Neural crest cell (in vitro differentiated cells): Measurements from ENCODE around the gene SGTA. TPM values are rescaled to one million over a fixed set of nuclear protein-coding genes. Genes with fewer than 3 reads are reported as not detected.

Experiments used
- DNase-seq: peaks from one replicate; pipeline ENCODE4 v3.0.0; 2021; ENCODE audit warnings: low read depth, mixed read lengths, low spot score
- H3K27ac Mint-ChIP-seq: one replicate; pipeline ENCODE4 v1.8.0; 2021; ENCODE audit warnings: mild to moderate bottlenecking, mixed read lengths; ENCODE audit not compliant: unreplicated experiment
- H3K27me3 Mint-ChIP-seq: 2 replicates; pipeline ENCODE4 v1.8.0; 2021; ENCODE audit warnings: low read depth, mild to moderate bottlenecking, mixed read lengths
- H3K36me3 Mint-ChIP-seq: 2 replicates; pipeline ENCODE4 v1.8.0; 2021; ENCODE audit warnings: low read depth, mild to moderate bottlenecking, mixed read lengths
- H3K4me1 Mint-ChIP-seq: 2 replicates; pipeline ENCODE4 v1.8.0; 2021; ENCODE audit warnings: mixed read lengths
- H3K4me3 Mint-ChIP-seq: one replicate; pipeline ENCODE4 v1.8.0; 2021; ENCODE audit warnings: mild to moderate bottlenecking, mixed read lengths
- H3K9me3 Mint-ChIP-seq: 2 replicates; pipeline ENCODE4 v1.8.0; 2021; ENCODE audit warnings: mixed read lengths
- CTCF ChIP-seq: fragments of 200-600 bp; sonication (generic); conservative IDR thresholded peaks from 2 replicates; pipeline ENCODE4 v1.5.0; 2021; ENCODE audit warnings: antibody characterized with exemption, mild to moderate bottlenecking
- total RNA-seq: library from RNA; stranded (reverse); gene quantifications from 2 replicates; pipeline ENCODE4 v1.2.1, GENCODE V29; 2021

Gene SGTA
- total RNA-seq, 1 donor from 2014 or later: 89.9 TPM

GRCh38 chr19:2735374-2735773, 47.7 kb downstream of the SGTA start:
- Mint-ChIP-seq H3K36me3 (peaks cover 9% of the 10 kb centered on the region), H3K9me3 (no peaks in the 10 kb centered on the region), H3K27ac (no peak overlapping the region), H3K27me3 (peaks cover 5% of the 10 kb centered on the region), H3K4me1 (peaks cover 13% of the 10 kb centered on the region), H3K4me3 (no peak overlapping the region)
- no peak for DNase-seq
- TF ChIP-seq CTCF: no peak

GRCh38 chr19:2734589-2735288, 48.3 kb downstream of the SGTA start:
- Mint-ChIP-seq H3K36me3 (peaks cover 9% of the 10 kb centered on the region), H3K9me3 (no peaks in the 10 kb centered on the region), H3K4me3 (no peak overlapping the region), H3K4me1 (peaks cover 9% of the 10 kb centered on the region), H3K27ac (no peak overlapping the region), H3K27me3 (no peaks in the 10 kb centered on the region)
- TF ChIP-seq CTCF: no peak
- no peak for DNase-seq

- DNase-seq: no peak
- Mint-ChIP-seq H3K27me3 (no peaks in the 10 kb centered on the region), H3K9me3 (no peaks in the 10 kb centered on the region), H3K4me3 (peak overlapping the region; percentile 39), H3K36me3 (peaks cover 9% of the 10 kb centered on the region), H3K4me1 (peaks cover 5% of the 10 kb centered on the region), H3K27ac (no peak overlapping the region)
- no peak for TF ChIP-seq CTCF
These were observed 49.0 kb downstream of the SGTA start for GRCh38 chr19:2733930-2734588.

- no peak for TF ChIP-seq CTCF
- no peaks in the 10 kb centered on the region for H3K4me1 Mint-ChIP-seq
- H3K4me3 Mint-ChIP-seq: no peak overlapping the region
- no peak overlapping the region for H3K27ac Mint-ChIP-seq
- no peak for DNase-seq
- peaks cover 9% of the 10 kb centered on the region for H3K36me3 Mint-ChIP-seq
- no peaks in the 10 kb centered on the region for H3K9me3 Mint-ChIP-seq
- peaks cover under 1% of the 10 kb centered on the region for H3K27me3 Mint-ChIP-seq
These were observed 50.2 kb downstream of the SGTA start for GRCh38 chr19:2732883-2733282.

GRCh38 chr19:2732157-2732725, 50.8 kb downstream of the SGTA start:
- no peaks in the 10 kb centered on the region for H3K9me3 Mint-ChIP-seq
- TF ChIP-seq CTCF: no peak
- no peak for DNase-seq

More at GRCh38 chr19:2732157-2732725, 50.8 kb downstream of the SGTA start:
- H3K27me3 Mint-ChIP-seq: peaks cover 7% of the 10 kb centered on the region
- H3K36me3 Mint-ChIP-seq: peaks cover 9% of the 10 kb centered on the region
- H3K27ac Mint-ChIP-seq: no peak overlapping the region
- no peak overlapping the region for H3K4me3 Mint-ChIP-seq
- no peaks in the 10 kb centered on the region for H3K4me1 Mint-ChIP-seq
